Left ventricle myocardium inferior (tissue), 1 donor: ENCODE measurements around the gene UBE2E2. TPM values are rescaled to one million over a fixed set of nuclear protein-coding genes. Genes with fewer than 3 reads are reported as not detected.

Experiments used
- DNase-seq: peaks from one replicate; pipeline ENCODE4 v3.0.0-alpha.2; 2020
- H3K27ac ChIP-seq: fragments of 200-600 bp; replicated peaks from 2 replicates; pipeline ENCODE4 v1.8.0; 2021
- H3K27me3 ChIP-seq: fragments of 200-600 bp; 2 replicates; pipeline ENCODE4 v1.8.0; 2021; ENCODE audit warnings: low read depth
- H3K36me3 ChIP-seq: fragments of 200-600 bp; 2 replicates; pipeline ENCODE4 v1.8.0; 2021
- H3K4me1 ChIP-seq: fragments of 200-600 bp; 2 replicates; pipeline ENCODE4 v1.8.0; 2021
- H3K4me3 ChIP-seq: fragments of 200-600 bp; 2 replicates; pipeline ENCODE4 v1.8.0; 2021; ENCODE audit warnings: mild to moderate bottlenecking, moderate library complexity
- H3K9me3 ChIP-seq: fragments of 200-600 bp; replicated peaks from 2 replicates; pipeline ENCODE4 v1.8.0; 2021
- intact Hi-C: fragments of 100-400 bp; cut with micrococcal nuclease; formaldehyde crosslinking; loops from one replicate; pipeline ENCODE4 v1.11.0; 2022
- total RNA-seq: library from RNA; stranded (reverse); fragmentation: NEBNext Ultra II Directional; extraction: Animal tissue kit (Norgen Biotek cat#: 25700); gene quantifications from one replicate; pipeline ENCODE4 v1.2.1, GENCODE V29; 2021
- TF ChIP-seq, protein P1 (sequence below): fragments of 200-600 bp; IDR thresholded peaks from 2 replicates; pipeline ENCODE4 v1.8.0; 2021; ENCODE audit warnings: antibody characterized with exemption, mild to moderate bottlenecking, borderline replicate concordance
- donor health status: DM: no; HTN: yes; CAD: no; lungs with severe emphysema.

Gene UBE2E2
- total RNA-seq, 1 donor from 2014 or later = 47.2 TPM

DNA sequence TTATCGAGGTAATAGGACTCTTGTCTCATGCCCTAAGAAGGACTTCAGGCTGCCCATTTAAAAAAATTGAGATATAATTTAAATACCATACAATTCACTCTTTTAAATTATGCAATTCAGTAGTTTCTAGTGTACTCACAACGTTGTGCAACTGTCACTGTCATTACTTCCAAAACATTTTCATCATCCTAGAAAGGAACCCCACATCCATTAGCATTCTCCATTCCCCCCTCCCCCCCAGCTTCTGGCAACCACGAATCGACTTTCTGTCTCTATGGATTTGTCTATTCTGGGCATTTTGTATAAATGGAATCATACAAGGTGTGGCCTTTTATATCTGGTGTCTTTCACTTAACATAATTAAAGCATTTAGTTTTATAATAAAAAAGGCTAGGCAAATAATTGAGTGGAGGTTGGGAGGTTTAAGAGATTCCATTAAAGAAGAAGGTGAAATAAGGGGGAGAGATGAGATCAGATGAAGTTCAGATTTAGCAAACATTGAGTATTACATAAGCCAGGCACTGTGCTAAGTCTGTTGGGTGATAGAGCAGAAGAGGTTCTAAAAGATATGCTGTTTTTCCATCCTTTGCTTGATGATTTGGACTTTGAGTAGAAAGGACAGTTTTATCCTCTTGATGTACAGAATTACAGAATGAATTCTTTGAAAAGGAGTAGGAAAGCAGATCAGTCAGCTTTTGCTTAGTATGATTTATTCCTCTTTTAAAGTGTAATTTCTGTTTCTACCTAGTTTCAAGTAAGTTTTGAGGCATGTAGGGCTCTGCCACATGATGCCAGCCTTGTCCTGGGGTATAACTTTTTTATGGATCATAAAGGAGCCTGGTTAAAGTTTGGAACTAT lies 36.3 kb downstream of the UBE2E2 start:
- Histone ChIP-seq H3K27ac (no peak overlapping the region), H3K27me3 (no peaks in the 10 kb centered on the region), H3K4me1 (peaks cover 40% of the 10 kb centered on the region), H3K4me3 (no peak overlapping the region), H3K36me3 (no peaks in the 10 kb centered on the region), H3K9me3 (no peaks in the 10 kb centered on the region)
- intact Hi-C loops = no loop called here
- DNase-seq = no peak
- TF ChIP-seq, protein P1, sequence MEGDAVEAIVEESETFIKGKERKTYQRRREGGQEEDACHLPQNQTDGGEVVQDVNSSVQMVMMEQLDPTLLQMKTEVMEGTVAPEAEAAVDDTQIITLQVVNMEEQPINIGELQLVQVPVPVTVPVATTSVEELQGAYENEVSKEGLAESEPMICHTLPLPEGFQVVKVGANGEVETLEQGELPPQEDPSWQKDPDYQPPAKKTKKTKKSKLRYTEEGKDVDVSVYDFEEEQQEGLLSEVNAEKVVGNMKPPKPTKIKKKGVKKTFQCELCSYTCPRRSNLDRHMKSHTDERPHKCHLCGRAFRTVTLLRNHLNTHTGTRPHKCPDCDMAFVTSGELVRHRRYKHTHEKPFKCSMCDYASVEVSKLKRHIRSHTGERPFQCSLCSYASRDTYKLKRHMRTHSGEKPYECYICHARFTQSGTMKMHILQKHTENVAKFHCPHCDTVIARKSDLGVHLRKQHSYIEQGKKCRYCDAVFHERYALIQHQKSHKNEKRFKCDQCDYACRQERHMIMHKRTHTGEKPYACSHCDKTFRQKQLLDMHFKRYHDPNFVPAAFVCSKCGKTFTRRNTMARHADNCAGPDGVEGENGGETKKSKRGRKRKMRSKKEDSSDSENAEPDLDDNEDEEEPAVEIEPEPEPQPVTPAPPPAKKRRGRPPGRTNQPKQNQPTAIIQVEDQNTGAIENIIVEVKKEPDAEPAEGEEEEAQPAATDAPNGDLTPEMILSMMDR = no peak

DNA sequence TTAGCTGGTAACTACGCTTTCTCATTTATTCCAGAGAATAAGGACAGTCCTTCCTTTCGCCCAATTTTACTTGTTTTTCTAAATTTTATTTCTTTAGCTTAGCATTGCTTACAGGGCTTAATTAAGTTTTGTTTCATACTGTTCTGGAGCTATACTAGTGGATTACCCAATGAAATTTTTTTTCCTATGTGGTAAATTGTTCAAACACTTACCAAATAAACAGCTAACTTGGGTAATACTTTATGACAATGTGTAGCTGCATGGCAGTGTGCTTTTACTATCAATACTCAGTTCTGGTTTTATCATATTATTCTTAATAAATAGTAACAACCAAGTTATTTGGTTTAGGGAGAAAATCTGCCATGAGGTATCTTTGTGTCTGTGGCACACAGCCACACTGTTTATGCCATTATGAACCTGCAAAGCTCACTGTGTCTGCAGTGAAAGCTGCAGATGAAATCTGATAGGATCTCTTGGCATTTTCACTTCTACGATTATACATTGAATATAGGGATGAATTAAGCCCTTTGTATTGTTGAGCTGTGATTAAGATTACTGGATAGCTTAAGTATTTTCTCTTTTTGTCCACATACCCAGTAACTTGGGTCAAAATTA lies 37.2 kb downstream of the UBE2E2 start:
- H3K36me3 ChIP-seq = no peaks in the 10 kb centered on the region
- DNase-seq = no peak
- H3K4me3 ChIP-seq = no peak overlapping the region
- H3K27me3 ChIP-seq = no peaks in the 10 kb centered on the region
- H3K9me3 ChIP-seq = no peaks in the 10 kb centered on the region
- TF ChIP-seq, protein P1 = no peak
- no peak overlapping the region for H3K27ac ChIP-seq
- intact Hi-C loops = no loop called here
- H3K4me1 ChIP-seq = peaks cover 37% of the 10 kb centered on the region

DNA sequence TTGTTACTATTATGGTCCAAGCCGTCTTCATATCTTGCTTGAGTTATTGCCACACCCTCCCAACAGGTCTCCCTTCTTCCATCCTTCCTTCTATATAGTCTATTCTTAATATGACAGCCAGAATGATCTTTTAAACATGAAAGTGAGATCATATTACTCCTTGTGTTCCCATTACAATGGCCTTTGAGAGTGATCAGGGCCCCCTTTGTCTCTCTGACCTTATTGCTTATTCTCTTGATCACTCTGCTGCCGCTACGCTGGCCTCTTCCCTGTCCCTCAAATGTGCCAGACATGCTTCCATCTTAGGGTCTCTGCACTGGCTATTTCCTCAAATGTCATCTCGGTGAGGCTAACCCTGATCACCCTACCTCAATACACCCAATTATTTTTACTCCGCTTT lies 38.1 kb downstream of the UBE2E2 start:
- H3K36me3 ChIP-seq = no peaks in the 10 kb centered on the region
- no peaks in the 10 kb centered on the region for H3K27me3 ChIP-seq
- H3K4me1 ChIP-seq = peaks cover 36% of the 10 kb centered on the region
- no peak for DNase-seq
- no peak overlapping the region for H3K27ac ChIP-seq
- intact Hi-C loops = no loop called here
- TF ChIP-seq, protein P1 = no peak
- no peak overlapping the region for H3K4me3 ChIP-seq
- no peaks in the 10 kb centered on the region for H3K9me3 ChIP-seq

DNA sequence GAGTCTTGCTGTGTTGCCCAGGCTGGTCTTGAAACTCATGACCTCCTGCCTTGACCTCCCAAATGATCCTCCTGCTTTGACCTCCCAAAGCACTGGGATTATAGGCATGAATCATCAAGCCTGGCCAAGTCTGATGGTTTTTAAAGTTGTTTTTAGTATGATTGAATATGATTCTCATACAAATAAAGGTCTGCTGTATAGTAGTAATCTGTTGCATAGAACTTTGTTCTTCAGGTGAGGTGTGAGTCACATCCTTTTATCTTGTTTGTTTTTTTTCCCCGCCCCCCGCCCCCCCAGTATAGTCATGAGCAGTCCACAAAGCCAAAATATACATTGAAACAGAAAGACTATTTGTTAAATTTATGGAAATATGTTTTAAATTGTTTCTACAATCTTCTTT lies 39.0 kb downstream of the UBE2E2 start:
- Histone ChIP-seq H3K9me3 (no peaks in the 10 kb centered on the region), H3K4me3 (no peak overlapping the region), H3K4me1 (peaks cover 36% of the 10 kb centered on the region), H3K27ac (no peak overlapping the region), H3K27me3 (no peaks in the 10 kb centered on the region), H3K36me3 (no peaks in the 10 kb centered on the region)
- TF ChIP-seq, protein P1 = no peak
- DNase-seq = no peak
- intact Hi-C loops = no loop called here

DNA sequence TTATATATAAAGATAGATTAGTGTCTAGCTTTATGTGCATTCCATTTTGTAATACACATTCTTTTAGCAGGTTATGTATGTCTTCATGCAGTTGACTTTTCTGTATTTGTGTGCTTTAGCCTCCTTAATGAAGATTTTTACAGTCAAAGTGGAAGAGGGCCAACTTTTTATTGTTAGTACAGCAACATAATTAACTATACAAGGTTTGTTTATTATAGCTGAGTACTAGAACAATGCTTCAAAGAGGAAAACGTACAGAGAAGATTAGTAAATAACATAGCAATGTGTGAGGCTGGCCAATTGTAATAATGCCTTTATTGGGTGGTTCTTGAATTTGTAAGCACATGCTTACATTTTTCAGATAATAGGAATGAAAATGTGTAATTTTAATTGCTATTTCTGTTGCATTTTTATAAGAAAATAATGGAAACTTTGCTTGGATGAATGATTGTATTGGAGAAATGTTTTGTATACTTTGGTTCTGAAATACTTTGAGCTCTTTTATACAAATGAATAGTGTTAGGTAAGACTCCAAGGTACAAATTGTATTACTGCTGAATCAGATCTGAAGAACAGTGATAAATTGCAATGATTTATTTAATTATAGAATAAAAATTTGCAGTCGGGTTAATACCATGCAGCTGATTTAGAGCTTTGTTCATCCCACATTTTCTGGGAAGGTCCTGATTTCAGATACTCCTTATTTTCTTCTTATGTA lies 41.4 kb downstream of the UBE2E2 start:
- DNase-seq = no peak
- intact Hi-C loops = no loop called here
- Histone ChIP-seq H3K27me3 (no peaks in the 10 kb centered on the region), H3K4me3 (no peak overlapping the region), H3K9me3 (no peaks in the 10 kb centered on the region), H3K27ac (no peak overlapping the region), H3K4me1 (peaks cover 28% of the 10 kb centered on the region), H3K36me3 (no peaks in the 10 kb centered on the region)
- TF ChIP-seq, protein P1 = no peak
